Activated naive CD4-positive, alpha-beta T cell treated with anti-CD3 and anti-CD28 coated beads, Interleukin-2, amount 10 ng/mL, durations not matched to agents 7 days and 5 days (primary cell): ENCODE data around the gene DUSP10.
A peak's percentile ranks its signal among the peaks of the same experiment; 100 is the strongest.

Source experiments
- CTCF ChIA-PET: fragments of 350-600 bp; sonication (Branson Sonifier 250); formaldehyde crosslinking; loops from one replicate; lab custom pipeline; 2021; ENCODE audit warnings: antibody characterized with exemption; lab: Charles Lee
- DNase-seq: peaks from one replicate; pipeline ENCODE4 v3.0.0-alpha.2; 2020
- H3K27ac Mint-ChIP-seq: one replicate; pipeline ENCODE4 v1.8.0; 2021; ENCODE audit warnings: mild to moderate bottlenecking, moderate library complexity, mixed read lengths
- H3K27me3 Mint-ChIP-seq: one replicate; pipeline ENCODE4 v1.8.0; 2021; ENCODE audit warnings: mild to moderate bottlenecking, mixed read lengths
- H3K36me3 Mint-ChIP-seq: one replicate; pipeline ENCODE4 v1.8.0; 2021; ENCODE audit warnings: mixed read lengths
- H3K4me1 Mint-ChIP-seq: one replicate; pipeline ENCODE4 v1.8.0; 2021; ENCODE audit warnings: mixed read lengths
- H3K4me3 Mint-ChIP-seq: one replicate; pipeline ENCODE4 v1.8.0; 2021; ENCODE audit warnings: mild to moderate bottlenecking, moderate library complexity, mixed read lengths
- H3K9me3 Mint-ChIP-seq: one replicate; pipeline ENCODE4 v1.8.0; 2021; ENCODE audit warnings: mixed read lengths

Gene DUSP10

DNA sequence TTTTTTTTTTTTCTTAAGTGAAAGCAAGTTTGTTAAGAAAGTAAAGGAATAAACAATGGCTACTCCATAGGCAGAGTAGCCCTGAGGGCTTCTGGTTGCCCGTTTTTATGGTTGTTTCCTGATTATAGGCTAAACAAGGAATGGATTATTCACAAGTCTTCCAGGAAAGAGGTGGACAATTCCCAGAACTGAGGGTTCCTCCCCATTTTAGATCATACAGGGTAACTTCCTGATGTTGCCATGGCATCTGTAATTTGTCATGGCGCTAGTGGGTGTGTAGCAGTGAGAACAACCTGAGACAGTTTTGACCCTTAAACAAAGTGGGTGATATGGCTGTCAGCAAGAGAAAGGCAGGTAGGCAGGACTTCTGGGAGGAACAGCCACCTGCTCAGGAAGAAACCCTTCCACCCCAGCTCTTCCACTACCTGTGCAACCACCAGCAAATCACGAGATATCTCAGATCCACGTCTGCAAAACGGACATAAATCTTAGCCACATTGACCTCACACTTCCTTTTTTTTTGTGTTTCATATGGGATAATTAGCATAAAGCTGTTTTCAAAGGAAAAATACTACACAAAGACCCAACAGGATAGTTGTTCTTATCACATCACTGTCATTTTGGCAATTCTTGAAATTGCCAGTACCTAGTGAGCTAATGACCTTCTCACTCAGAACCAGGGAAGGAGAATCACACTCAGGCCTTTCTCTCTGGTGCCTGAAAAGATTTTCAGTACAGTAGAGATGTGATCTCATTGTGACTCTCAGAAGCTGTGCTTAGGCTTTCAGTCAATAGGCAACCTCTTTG, 34.8 kb upstream of the DUSP10 start:
- CTCF ChIA-PET = interaction anchor here (0.7 to 2.6 kb wide), 2 partner anchors 13 to 62 kb away, joined by 3 to 9 read pairs; no protein-coding TSS in a partner anchor
- DNase-seq = peak; percentile 43
- Mint-ChIP-seq H3K36me3 (peaks cover 5% of the 10 kb centered on the region), H3K9me3 (peaks cover 4% of the 10 kb centered on the region), H3K27ac (peak overlapping the region; percentile 95), H3K4me3 (peak overlapping the region; percentile 9), H3K27me3 (no peaks in the 10 kb centered on the region), H3K4me1 (peaks cover 75% of the 10 kb centered on the region)

DNA sequence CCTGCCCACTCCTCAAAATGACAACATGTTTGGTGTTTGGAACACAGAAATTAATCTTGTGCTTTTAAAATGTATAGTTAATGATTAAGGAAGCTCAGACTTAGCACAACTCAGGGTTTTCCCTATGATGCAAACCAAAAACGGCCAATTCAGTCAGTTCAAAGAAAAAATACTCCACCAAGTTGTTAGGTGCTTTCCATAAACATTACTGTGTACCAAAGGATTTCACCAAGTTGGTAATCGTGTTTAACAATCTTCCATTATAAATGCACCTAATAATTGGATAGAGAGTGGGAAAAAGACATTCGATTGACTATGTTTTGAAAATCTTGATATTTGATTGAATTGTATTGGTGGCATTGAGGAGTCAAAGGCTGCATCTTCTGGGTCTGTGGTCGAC, 33.3 kb upstream of the DUSP10 start:
- Mint-ChIP-seq H3K4me3 (no peak overlapping the region), H3K36me3 (peaks cover 5% of the 10 kb centered on the region), H3K27ac (no peak overlapping the region), H3K4me1 (peaks cover 60% of the 10 kb centered on the region), H3K9me3 (peaks cover 4% of the 10 kb centered on the region), H3K27me3 (no peaks in the 10 kb centered on the region)
- no peak for DNase-seq
- CTCF ChIA-PET = no interaction called here

DNA sequence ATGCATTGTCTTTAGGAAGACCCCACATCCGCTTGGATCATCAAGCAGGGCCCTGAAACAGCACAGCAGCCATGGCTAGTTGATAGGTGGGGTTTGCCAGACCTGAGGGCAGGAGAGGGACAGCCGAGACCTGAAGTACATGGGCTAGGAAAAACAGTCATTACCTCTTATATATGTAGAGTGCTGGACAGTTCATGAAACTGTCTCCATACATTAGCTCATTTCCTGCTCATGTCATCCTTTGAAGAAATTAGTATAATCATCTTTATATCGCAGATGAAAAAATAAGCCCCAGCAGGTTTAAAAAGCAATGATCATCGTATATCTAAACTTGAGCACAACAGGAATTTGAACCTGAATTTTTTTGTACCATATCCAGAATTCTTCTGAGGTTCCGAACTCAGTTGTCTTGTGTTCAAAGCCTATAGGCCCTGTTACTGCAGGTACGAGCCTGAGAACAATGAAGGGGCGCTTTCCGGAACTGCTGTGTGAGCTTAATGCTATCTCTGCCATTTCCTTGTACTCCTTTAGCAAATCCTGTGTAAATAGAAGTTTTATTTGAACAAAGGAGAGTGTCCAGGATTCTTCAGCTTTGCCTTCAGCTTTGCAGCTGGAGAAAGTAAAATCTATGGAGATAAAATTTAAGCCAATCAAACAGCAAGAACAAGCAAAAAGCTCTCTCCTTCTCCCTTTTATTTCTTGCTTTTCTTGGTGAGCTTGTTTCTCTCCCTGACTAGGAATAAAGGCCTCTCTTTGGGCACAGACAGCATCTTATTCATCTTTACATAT, 32.4 kb upstream of the DUSP10 start:
- DNase-seq = no peak
- peaks cover 56% of the 10 kb centered on the region for H3K4me1 Mint-ChIP-seq
- H3K4me3 Mint-ChIP-seq = no peak overlapping the region
- peaks cover 5% of the 10 kb centered on the region for H3K36me3 Mint-ChIP-seq
- no peaks in the 10 kb centered on the region for H3K9me3 Mint-ChIP-seq
- CTCF ChIA-PET = interaction anchor here (1.0 kb wide), 1 partner anchor 32 kb away, joined by 4 read pairs; the partner anchor contains the start of gene DUSP10
- no peaks in the 10 kb centered on the region for H3K27me3 Mint-ChIP-seq
- H3K27ac Mint-ChIP-seq = no peak overlapping the region

DNA sequence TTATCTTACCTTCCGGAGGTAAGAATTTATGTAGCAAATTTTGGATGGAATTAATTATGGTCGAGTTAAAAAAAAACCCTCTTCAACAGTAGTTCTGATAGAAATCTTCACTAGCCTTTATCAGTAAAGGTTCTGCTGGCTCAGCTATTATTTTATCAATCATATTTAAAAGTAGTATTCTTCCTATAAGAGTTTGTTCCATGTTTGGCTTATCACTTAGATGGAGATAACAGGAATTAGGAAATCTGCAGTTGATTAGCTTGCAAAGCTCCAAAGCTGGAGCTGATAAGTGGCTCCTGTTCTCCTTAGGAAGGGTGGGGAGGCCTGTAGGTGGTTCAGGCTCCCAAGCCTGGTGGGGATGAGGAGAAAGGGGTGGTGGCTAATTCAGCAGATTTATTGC, 31.5 kb upstream of the DUSP10 start:
- Mint-ChIP-seq H3K4me3 (no peak overlapping the region), H3K9me3 (no peaks in the 10 kb centered on the region), H3K27ac (no peak overlapping the region), H3K27me3 (no peaks in the 10 kb centered on the region), H3K4me1 (peaks cover 54% of the 10 kb centered on the region), H3K36me3 (peaks cover 5% of the 10 kb centered on the region)
- DNase-seq = no peak
- CTCF ChIA-PET = interaction anchor here (1.0 kb wide), 1 partner anchor 31 kb away, joined by 4 read pairs; the partner anchor contains the start of gene DUSP10

- no peaks in the 10 kb centered on the region for H3K27me3 Mint-ChIP-seq
- DNase-seq = no peak
- H3K9me3 Mint-ChIP-seq = no peaks in the 10 kb centered on the region
- H3K36me3 Mint-ChIP-seq = peaks cover 5% of the 10 kb centered on the region
- CTCF ChIA-PET = no interaction called here
- peaks cover 45% of the 10 kb centered on the region for H3K4me1 Mint-ChIP-seq
- H3K27ac Mint-ChIP-seq = no peak overlapping the region
- no peak overlapping the region for H3K4me3 Mint-ChIP-seq
Measured at GRCh38 chr1:221772117-221772516, 30.2 kb upstream of the DUSP10 start.

DNA sequence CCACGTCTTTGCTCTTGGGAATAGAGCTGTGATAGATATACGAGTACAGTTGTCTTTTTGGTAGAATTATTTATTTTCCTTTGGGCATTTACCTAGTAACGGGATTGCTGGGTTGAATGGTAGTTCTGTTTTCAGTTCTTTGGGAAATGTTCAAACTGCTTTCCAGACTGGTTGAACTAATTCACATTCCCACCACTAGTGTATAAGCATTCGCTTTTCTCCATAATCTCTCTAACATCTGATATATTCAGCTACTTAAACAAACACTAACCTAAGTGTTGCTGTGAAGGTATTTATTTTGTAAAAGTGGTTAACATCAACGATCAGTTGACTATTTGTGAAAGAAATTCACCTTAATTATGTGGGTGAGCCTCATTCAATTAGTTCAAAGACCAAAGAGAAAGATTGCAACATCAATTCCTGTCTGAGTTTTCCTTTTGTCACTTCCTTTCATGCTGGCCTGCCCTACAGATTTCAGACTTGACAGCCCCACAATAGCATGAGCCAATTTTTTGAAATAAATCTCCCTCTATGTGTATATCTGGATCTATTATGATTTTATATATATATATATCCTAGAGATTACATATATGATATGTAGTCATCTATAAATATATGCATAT, 26.7 kb upstream of the DUSP10 start:
- H3K4me1 Mint-ChIP-seq = peaks cover 31% of the 10 kb centered on the region
- H3K36me3 Mint-ChIP-seq = peaks cover 2% of the 10 kb centered on the region
- DNase-seq = no peak
- no peak overlapping the region for H3K27ac Mint-ChIP-seq
- H3K27me3 Mint-ChIP-seq = no peaks in the 10 kb centered on the region
- peaks cover 2% of the 10 kb centered on the region for H3K9me3 Mint-ChIP-seq
- CTCF ChIA-PET = no interaction called here
- no peak overlapping the region for H3K4me3 Mint-ChIP-seq

DNA sequence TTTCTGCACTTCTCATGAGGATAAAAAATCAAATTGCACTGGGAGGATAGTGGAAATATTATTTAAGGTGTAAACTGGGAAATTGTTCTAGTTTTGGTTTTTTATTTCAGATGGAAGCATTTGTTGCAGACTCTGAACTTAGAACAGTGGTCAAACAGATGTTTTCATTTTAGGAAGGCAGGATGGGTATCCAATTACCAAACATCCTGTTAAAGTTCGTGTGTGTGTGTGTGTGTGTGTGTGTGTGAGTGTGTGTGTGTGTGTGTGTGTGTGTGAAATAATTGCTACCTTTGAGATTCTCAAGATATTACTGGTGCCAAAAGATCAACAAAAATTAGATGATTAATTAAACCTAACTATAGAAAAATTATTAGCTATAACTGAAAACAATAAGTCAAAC, 24.3 kb upstream of the DUSP10 start:
- CTCF ChIA-PET = no interaction called here
- Mint-ChIP-seq H3K27me3 (no peaks in the 10 kb centered on the region), H3K4me3 (no peak overlapping the region), H3K4me1 (peaks cover 36% of the 10 kb centered on the region), H3K9me3 (peaks cover 2% of the 10 kb centered on the region), H3K27ac (no peak overlapping the region), H3K36me3 (peaks cover 3% of the 10 kb centered on the region)
- DNase-seq = no peak

DNA sequence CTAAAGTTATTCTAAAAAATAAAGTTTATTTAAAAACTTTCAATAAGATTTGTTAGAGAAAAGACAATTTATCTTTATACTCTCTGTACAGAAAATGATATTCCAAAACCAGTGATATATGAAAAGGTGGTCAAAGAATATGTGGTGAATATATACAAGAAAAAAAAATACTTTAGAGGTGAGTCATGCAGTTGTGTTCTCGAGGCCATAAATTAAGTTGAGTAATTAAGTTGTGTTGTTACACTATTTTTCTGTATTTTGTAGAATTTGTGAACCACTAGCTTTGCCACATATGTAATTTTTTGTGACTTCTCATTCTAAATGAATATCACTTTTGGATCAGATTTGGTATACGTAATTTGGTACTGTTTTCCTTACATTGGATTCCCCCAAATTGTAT, 23.6 kb upstream of the DUSP10 start:
- Mint-ChIP-seq H3K9me3 (peaks cover 2% of the 10 kb centered on the region), H3K4me3 (no peak overlapping the region), H3K27me3 (no peaks in the 10 kb centered on the region), H3K27ac (no peak overlapping the region), H3K36me3 (peaks cover 3% of the 10 kb centered on the region), H3K4me1 (peaks cover 42% of the 10 kb centered on the region)
- no peak for DNase-seq
- CTCF ChIA-PET = no interaction called here

GRCh38 chr1:221762121-221762520, 20.2 kb upstream of the DUSP10 start:
- H3K27ac Mint-ChIP-seq = no peak overlapping the region
- H3K4me1 Mint-ChIP-seq = peaks cover 57% of the 10 kb centered on the region
- H3K9me3 Mint-ChIP-seq = peaks cover 2% of the 10 kb centered on the region
- H3K4me3 Mint-ChIP-seq = no peak overlapping the region
- H3K36me3 Mint-ChIP-seq = peaks cover 4% of the 10 kb centered on the region
- no peaks in the 10 kb centered on the region for H3K27me3 Mint-ChIP-seq
- no peak for DNase-seq
- CTCF ChIA-PET = no interaction called here

GRCh38 chr1:221761354-221762002, 19.6 kb upstream of the DUSP10 start:
- Mint-ChIP-seq H3K9me3 (peaks cover 2% of the 10 kb centered on the region), H3K4me3 (no peak overlapping the region), H3K4me1 (peaks cover 60% of the 10 kb centered on the region), H3K36me3 (peaks cover 4% of the 10 kb centered on the region), H3K27ac (no peak overlapping the region), H3K27me3 (no peaks in the 10 kb centered on the region)
- CTCF ChIA-PET = no interaction called here
- no peak for DNase-seq

- Mint-ChIP-seq H3K27me3 (no peaks in the 10 kb centered on the region), H3K36me3 (peaks cover 6% of the 10 kb centered on the region), H3K9me3 (peaks cover 6% of the 10 kb centered on the region), H3K4me3 (no peak overlapping the region), H3K4me1 (peaks cover 60% of the 10 kb centered on the region), H3K27ac (no peak overlapping the region)
- CTCF ChIA-PET = no interaction called here
- DNase-seq = no peak
Measured at GRCh38 chr1:221760911-221761310, 19.0 kb upstream of the DUSP10 start.

- H3K27me3 Mint-ChIP-seq = no peaks in the 10 kb centered on the region
- no peak overlapping the region for H3K4me3 Mint-ChIP-seq
- CTCF ChIA-PET = interaction anchor here (0.6 to 1.0 kb wide), 2 partner anchors 16 to 41 kb away, joined by 3 read pairs; no protein-coding TSS in a partner anchor
- H3K4me1 Mint-ChIP-seq = peaks cover 66% of the 10 kb centered on the region
- peaks cover 10% of the 10 kb centered on the region for H3K36me3 Mint-ChIP-seq
- DNase-seq = no peak
- peaks cover 11% of the 10 kb centered on the region for H3K9me3 Mint-ChIP-seq
- H3K27ac Mint-ChIP-seq = no peak overlapping the region
Measured at GRCh38 chr1:221759436-221759835, 17.5 kb upstream of the DUSP10 start.

GRCh38 chr1:221758455-221758854, 16.6 kb upstream of the DUSP10 start:
- peak overlapping the region; percentile 34 for H3K27ac Mint-ChIP-seq
- peaks cover 76% of the 10 kb centered on the region for H3K4me1 Mint-ChIP-seq
- CTCF ChIA-PET = interaction anchor here (1.0 kb wide), 1 partner anchor 15 kb away, joined by 3 read pairs; no protein-coding TSS in a partner anchor

More at GRCh38 chr1:221758455-221758854, 16.6 kb upstream of the DUSP10 start:
- H3K27me3 Mint-ChIP-seq = no peaks in the 10 kb centered on the region
- DNase-seq = no peak
- H3K4me3 Mint-ChIP-seq = no peak overlapping the region
- H3K9me3 Mint-ChIP-seq = peaks cover 17% of the 10 kb centered on the region
- H3K36me3 Mint-ChIP-seq = peaks cover 18% of the 10 kb centered on the region
